Central memory CD8-positive, alpha-beta T cell (primary cell): ENCODE results near the gene RGS17.

ENCODE experiments used
- ATAC-seq: fragments of 150-1000 bp; cut with Tn5 transposase; replicated peaks from 2 replicates; pipeline ENCODE4 v1.10.0; 2022; ENCODE audit warnings: mild to moderate bottlenecking, moderate FRiP score, moderate number of reproducible peaks; ENCODE audit not compliant: poor library complexity, severe bottlenecking; ENCODE audit errors: extremely low read depth
- DNase-seq, 2 donors: peaks; one replicate each; pipeline ENCODE4 v3.0.0; 2021; ENCODE audit warnings: low spot score in 2 of 2
- H3K27ac Mint-ChIP-seq: one replicate; pipeline ENCODE4 v1.8.0; 2022; ENCODE audit warnings: low read depth, mild to moderate bottlenecking, moderate library complexity, mixed read lengths
- H3K27me3 Mint-ChIP-seq: one replicate; pipeline ENCODE4 v1.8.0; 2022; ENCODE audit warnings: mixed read lengths
- H3K36me3 Mint-ChIP-seq: one replicate; pipeline ENCODE4 v1.8.0; 2022; ENCODE audit warnings: mild to moderate bottlenecking, moderate library complexity, mixed read lengths; ENCODE audit not compliant: insufficient read depth
- H3K4me1 Mint-ChIP-seq: one replicate; pipeline ENCODE4 v1.8.0; 2022; ENCODE audit warnings: mixed read lengths
- H3K4me3 Mint-ChIP-seq: one replicate; pipeline ENCODE4 v1.8.0; 2022; ENCODE audit warnings: mild to moderate bottlenecking, moderate library complexity, mixed read lengths
- H3K9me3 Mint-ChIP-seq: one replicate; pipeline ENCODE4 v1.8.0; 2022; ENCODE audit warnings: mixed read lengths

The RGS17 gene

DNA sequence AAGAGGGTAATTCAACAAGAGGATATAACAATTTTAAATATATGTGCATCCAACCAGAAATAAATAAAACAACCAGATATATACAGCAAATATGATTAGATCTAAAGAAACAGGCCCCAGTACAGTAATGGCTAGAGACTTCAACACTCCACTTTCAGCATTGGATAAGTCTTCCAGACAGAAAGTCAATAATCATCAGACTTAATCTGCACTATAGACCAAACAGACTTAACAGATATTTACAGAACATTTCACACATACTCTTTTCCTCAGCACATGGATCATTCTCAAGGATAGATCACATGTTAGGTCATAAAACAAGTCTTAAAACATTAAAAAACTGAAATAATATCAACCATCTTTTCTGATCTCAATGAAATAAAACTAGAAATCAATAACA lies 65.9 kb downstream of the RGS17 start:
- no peak for DNase-seq
- no peak overlapping the region for H3K4me3 Mint-ChIP-seq

DNA sequence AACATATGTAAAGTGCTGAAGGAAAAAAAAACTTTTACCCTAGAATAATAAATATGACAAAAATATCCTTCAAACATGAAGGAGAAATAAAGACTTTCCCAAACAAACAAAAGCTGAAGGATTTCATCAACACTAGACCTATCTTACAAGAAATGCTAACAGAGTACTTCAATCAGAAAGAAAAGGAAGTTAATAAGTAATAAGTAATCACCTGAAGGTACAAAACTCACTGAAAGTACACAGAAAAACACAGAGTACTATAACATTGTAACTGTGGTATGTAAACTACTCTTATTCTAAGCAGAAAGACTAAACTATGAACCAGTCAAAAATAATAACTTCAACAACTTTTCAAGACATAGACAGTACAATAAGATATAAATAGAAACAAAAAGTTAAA lies 67.1 kb downstream of the RGS17 start:
- peaks cover 7% of the 10 kb centered on the region for H3K9me3 Mint-ChIP-seq
- H3K4me3 Mint-ChIP-seq: no peak overlapping the region
- no peak for ATAC-seq
- H3K27ac Mint-ChIP-seq: no peak overlapping the region
- no peak for DNase-seq
- H3K27me3 Mint-ChIP-seq: peaks cover 58% of the 10 kb centered on the region
- H3K36me3 Mint-ChIP-seq: no peaks in the 10 kb centered on the region
- no peaks in the 10 kb centered on the region for H3K4me1 Mint-ChIP-seq

More for the DNA sequence above, 65.9 kb downstream of the RGS17 start:
- Mint-ChIP-seq H3K36me3 (no peaks in the 10 kb centered on the region), H3K4me1 (no peaks in the 10 kb centered on the region), H3K27ac (no peak overlapping the region), H3K9me3 (peaks cover 7% of the 10 kb centered on the region), H3K27me3 (peaks cover 58% of the 10 kb centered on the region)
- no peak for ATAC-seq

GRCh38 chr6:153062516-153062915 lies 68.6 kb downstream of the RGS17 start:
- H3K9me3 Mint-ChIP-seq: peaks cover 7% of the 10 kb centered on the region
- H3K4me1 Mint-ChIP-seq: no peaks in the 10 kb centered on the region
- ATAC-seq (no peak), DNase-seq (no peak)
- peaks cover 67% of the 10 kb centered on the region for H3K27me3 Mint-ChIP-seq
- no peak overlapping the region for H3K27ac Mint-ChIP-seq
- H3K4me3 Mint-ChIP-seq: no peak overlapping the region
- H3K36me3 Mint-ChIP-seq: no peaks in the 10 kb centered on the region

- no peak overlapping the region for H3K4me3 Mint-ChIP-seq
- DNase-seq (no peak), ATAC-seq (no peak)
- H3K27ac Mint-ChIP-seq: no peak overlapping the region
- H3K4me1 Mint-ChIP-seq: no peaks in the 10 kb centered on the region
- peaks cover 60% of the 10 kb centered on the region for H3K27me3 Mint-ChIP-seq
- H3K9me3 Mint-ChIP-seq: peaks cover 7% of the 10 kb centered on the region
- no peaks in the 10 kb centered on the region for H3K36me3 Mint-ChIP-seq
These were observed 71.3 kb downstream of the RGS17 start for GRCh38 chr6:153059757-153060156.

DNA sequence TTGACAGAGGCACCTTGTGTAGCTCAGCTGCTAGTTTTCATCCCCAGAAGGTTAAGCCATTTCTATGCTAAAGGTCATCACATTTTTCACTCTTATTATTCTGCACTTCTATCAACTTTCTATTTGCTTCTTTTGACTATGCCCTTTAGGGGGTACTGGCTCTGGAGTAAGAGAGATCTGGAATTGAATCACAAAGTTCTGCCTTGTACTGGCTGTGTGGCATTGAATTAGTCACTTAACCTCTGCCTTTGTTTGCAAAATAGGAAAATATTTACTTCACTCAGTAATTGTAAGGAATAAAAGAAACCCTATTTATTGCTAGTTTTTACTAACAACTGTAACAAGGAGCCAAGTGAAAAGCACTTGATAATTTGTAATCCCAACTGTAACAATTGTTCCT lies 71.8 kb downstream of the RGS17 start:
- H3K36me3 Mint-ChIP-seq: no peaks in the 10 kb centered on the region
- ATAC-seq (no peak), DNase-seq (no peak)
- no peaks in the 10 kb centered on the region for H3K4me1 Mint-ChIP-seq
- H3K4me3 Mint-ChIP-seq: no peak overlapping the region
- H3K27ac Mint-ChIP-seq: no peak overlapping the region
- H3K9me3 Mint-ChIP-seq: peaks cover 7% of the 10 kb centered on the region
- H3K27me3 Mint-ChIP-seq: peaks cover 58% of the 10 kb centered on the region

GRCh38 chr6:153058909-153059308 lies 72.2 kb downstream of the RGS17 start:
- Mint-ChIP-seq H3K27ac (no peak overlapping the region), H3K27me3 (peaks cover 54% of the 10 kb centered on the region), H3K9me3 (peaks cover 7% of the 10 kb centered on the region), H3K36me3 (no peaks in the 10 kb centered on the region), H3K4me3 (no peak overlapping the region), H3K4me1 (no peaks in the 10 kb centered on the region)
- DNase-seq (no peak), ATAC-seq (no peak)

DNA sequence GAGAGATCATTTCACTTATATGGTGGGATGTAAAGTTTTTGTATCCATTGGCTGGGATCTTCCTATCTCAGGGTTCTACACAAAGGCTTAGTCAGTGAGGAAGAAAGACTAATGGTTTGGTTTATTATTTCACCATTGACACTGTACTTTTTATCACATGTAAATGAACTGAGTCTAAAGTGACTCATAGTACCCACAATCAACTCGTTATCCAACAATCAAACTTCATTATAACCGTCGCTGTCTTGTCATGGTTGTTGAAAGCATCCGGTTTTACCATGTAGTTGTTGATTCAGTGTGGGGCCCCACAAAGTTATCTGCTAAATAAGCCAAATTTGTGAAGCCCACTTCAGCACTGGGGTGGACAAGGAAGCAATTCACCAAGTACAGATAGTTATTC lies 72.8 kb downstream of the RGS17 start:
- H3K4me1 Mint-ChIP-seq: no peaks in the 10 kb centered on the region
- DNase-seq: no peak
- H3K36me3 Mint-ChIP-seq: no peaks in the 10 kb centered on the region
- peaks cover 3% of the 10 kb centered on the region for H3K9me3 Mint-ChIP-seq
- H3K27ac Mint-ChIP-seq: no peak overlapping the region
- no peak for ATAC-seq
- no peak overlapping the region for H3K4me3 Mint-ChIP-seq
- H3K27me3 Mint-ChIP-seq: peaks cover 48% of the 10 kb centered on the region

DNA sequence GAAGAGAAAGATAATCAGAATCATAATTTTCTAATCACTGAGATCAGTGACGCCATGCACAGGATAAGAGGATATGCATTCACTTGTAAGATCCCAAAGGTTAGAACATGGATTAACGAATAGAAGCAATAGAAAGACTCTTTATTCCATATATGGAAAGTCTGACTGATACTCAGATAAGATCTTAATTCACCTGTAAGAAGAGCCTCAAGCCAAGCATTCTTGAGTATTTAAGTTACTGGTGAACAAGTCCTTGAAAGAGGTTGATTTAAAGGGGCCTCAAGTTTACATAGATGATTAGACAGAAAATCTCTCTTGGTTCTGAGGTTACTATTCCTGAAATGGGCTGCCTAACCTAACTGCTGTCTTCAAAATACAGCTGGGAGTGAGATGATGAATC lies 74.8 kb downstream of the RGS17 start:
- no peak overlapping the region for H3K27ac Mint-ChIP-seq
- no peak overlapping the region for H3K4me3 Mint-ChIP-seq
- ATAC-seq: no peak
- no peaks in the 10 kb centered on the region for H3K9me3 Mint-ChIP-seq
- no peaks in the 10 kb centered on the region for H3K4me1 Mint-ChIP-seq
- DNase-seq: no peak
- H3K36me3 Mint-ChIP-seq: no peaks in the 10 kb centered on the region
- peaks cover 40% of the 10 kb centered on the region for H3K27me3 Mint-ChIP-seq

DNA sequence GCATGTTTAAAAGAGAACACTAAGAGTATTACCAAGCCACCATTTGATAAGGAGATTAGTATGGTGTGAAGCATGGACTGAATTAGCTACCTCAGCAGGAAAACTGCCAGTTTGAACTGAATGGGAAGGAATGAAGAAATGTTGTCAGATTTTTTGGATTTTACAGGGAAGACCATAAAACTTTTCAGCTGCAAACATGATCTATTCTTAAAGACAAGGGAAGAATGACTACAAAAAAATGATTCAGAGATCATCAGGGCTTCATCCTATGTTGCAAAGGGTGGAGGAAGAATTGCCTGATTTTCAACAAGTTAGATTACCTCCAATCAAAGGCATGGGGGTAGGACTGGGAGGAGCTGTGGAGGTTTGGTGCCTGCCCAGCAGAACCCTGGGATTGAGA lies 79.3 kb downstream of the RGS17 start:
- H3K36me3 Mint-ChIP-seq: no peaks in the 10 kb centered on the region
- H3K4me1 Mint-ChIP-seq: no peaks in the 10 kb centered on the region
- H3K27ac Mint-ChIP-seq: no peak overlapping the region
- no peak overlapping the region for H3K4me3 Mint-ChIP-seq
- H3K27me3 Mint-ChIP-seq: peaks cover 34% of the 10 kb centered on the region
- peaks cover 4% of the 10 kb centered on the region for H3K9me3 Mint-ChIP-seq
- DNase-seq (no peak), ATAC-seq (no peak)

- DNase-seq: no peak
- Mint-ChIP-seq H3K36me3 (no peaks in the 10 kb centered on the region), H3K4me1 (no peaks in the 10 kb centered on the region), H3K9me3 (peaks cover 4% of the 10 kb centered on the region), H3K27ac (no peak overlapping the region), H3K27me3 (peaks cover 14% of the 10 kb centered on the region), H3K4me3 (no peak overlapping the region)
- ATAC-seq: no peak
These were observed 82.5 kb downstream of the RGS17 start for GRCh38 chr6:153048631-153049030.

- H3K4me3 Mint-ChIP-seq: no peak overlapping the region
- H3K27ac Mint-ChIP-seq: no peak overlapping the region
- no peaks in the 10 kb centered on the region for H3K36me3 Mint-ChIP-seq
- H3K27me3 Mint-ChIP-seq: peaks cover 20% of the 10 kb centered on the region
- ATAC-seq (no peak), DNase-seq (no peak)
- H3K9me3 Mint-ChIP-seq: peaks cover 4% of the 10 kb centered on the region
- H3K4me1 Mint-ChIP-seq: no peaks in the 10 kb centered on the region
These were observed 83.7 kb downstream of the RGS17 start for GRCh38 chr6:153047386-153047785.

- Mint-ChIP-seq H3K36me3 (no peaks in the 10 kb centered on the region), H3K27ac (no peak overlapping the region), H3K4me3 (no peak overlapping the region), H3K9me3 (peaks cover 4% of the 10 kb centered on the region), H3K27me3 (peaks cover 26% of the 10 kb centered on the region), H3K4me1 (no peaks in the 10 kb centered on the region)
- ATAC-seq (no peak), DNase-seq (no peak)
These were observed 85.8 kb downstream of the RGS17 start for GRCh38 chr6:153045271-153045670.

GRCh38 chr6:153044295-153044694 lies 86.8 kb downstream of the RGS17 start:
- no peak overlapping the region for H3K27ac Mint-ChIP-seq
- H3K4me1 Mint-ChIP-seq: no peaks in the 10 kb centered on the region
- H3K9me3 Mint-ChIP-seq: peaks cover 4% of the 10 kb centered on the region
- H3K36me3 Mint-ChIP-seq: no peaks in the 10 kb centered on the region
- peaks cover 35% of the 10 kb centered on the region for H3K27me3 Mint-ChIP-seq
- DNase-seq (no peak), ATAC-seq (no peak)
- H3K4me3 Mint-ChIP-seq: no peak overlapping the region

DNA sequence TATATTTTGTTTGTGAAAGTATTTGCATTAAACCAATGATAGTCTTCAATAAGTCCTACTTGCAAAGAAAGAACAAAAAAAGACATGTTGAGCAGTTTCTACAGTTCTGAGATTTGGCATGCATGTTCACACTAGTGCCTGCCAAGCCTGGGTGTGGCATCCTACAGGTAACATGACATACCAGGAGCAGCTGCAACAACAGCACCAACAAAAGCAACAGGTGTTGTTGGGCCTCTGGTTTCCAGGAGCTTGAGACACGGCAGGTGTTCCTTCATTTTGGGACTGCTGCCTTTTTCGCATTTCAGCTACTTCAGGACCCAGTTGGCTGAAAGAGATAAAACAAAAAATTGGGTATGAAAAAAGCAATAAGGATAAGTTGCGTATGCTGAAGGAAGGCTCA lies 87.4 kb downstream of the RGS17 start:
- no peak for ATAC-seq
- H3K36me3 Mint-ChIP-seq: no peaks in the 10 kb centered on the region
- H3K4me3 Mint-ChIP-seq: no peak overlapping the region
- H3K9me3 Mint-ChIP-seq: peaks cover 4% of the 10 kb centered on the region
- H3K27me3 Mint-ChIP-seq: peaks cover 41% of the 10 kb centered on the region
- DNase-seq: no peak
- no peaks in the 10 kb centered on the region for H3K4me1 Mint-ChIP-seq
- H3K27ac Mint-ChIP-seq: no peak overlapping the region
